ENCODE results near the gene ACTR5. TPM values are rescaled to one million over a fixed set of nuclear protein-coding genes. Genes with fewer than 3 reads are reported as not detected.
A peak's percentile ranks its signal among the peaks of the same experiment; 100 is the strongest.

The ACTR5 gene
- total RNA-seq, 1 experiment from 2014 or later, result 22.2 TPM

GRCh38 chr20:38747495-38748096 is 664 bp upstream of the ACTR5 start:
- DNase-seq, result peak in 1 of 2 experiments; percentile 58
- H3K27me3 ChIP-seq, result no peaks in the 10 kb centered on the region

GRCh38 chr20:38748861-38749149 is 545 bp downstream of the ACTR5 start:
- DNase-seq, result no peak
- H3K27ac ChIP-seq, result peak overlapping the region; percentile 51; the same call in 1 of the 2 replicates
- peaks cover 4% of the 10 kb centered on the region; the same call in 1 of the 2 replicates for H3K4me1 ChIP-seq

More at GRCh38 chr20:38747495-38748096, 664 bp upstream of the ACTR5 start:
- Histone ChIP-seq H3K27ac (no peak overlapping the region), H3K36me3 (0 out of 2 replicates have a peak, but pooled peaks cover 5% of the 10 kb centered on the region), H3K4me3 (peak overlapping the region; percentile 95), H3K4me1 (peaks cover 4% of the 10 kb centered on the region; the same call in 1 of the 2 replicates), H3K9me3 (replicated peaks) (no peaks in the 10 kb centered on the region)

GRCh38 chr20:38751360-38751976 is 3.2 kb downstream of the ACTR5 start:
- peaks cover 17% of the 10 kb centered on the region for H3K4me1 ChIP-seq
- peak in 1 of 2 experiments; percentile 68 for DNase-seq
- H3K9me3 ChIP-seq (replicated peaks), result no peaks in the 10 kb centered on the region
- H3K27ac ChIP-seq, result no peak overlapping the region
- no peak overlapping the region for H3K4me3 ChIP-seq
- peaks cover 18% of the 10 kb centered on the region for H3K36me3 ChIP-seq
- no peaks in the 10 kb centered on the region for H3K27me3 ChIP-seq

More at GRCh38 chr20:38748861-38749149, 545 bp downstream of the ACTR5 start:
- Histone ChIP-seq H3K9me3 (replicated peaks) (no peaks in the 10 kb centered on the region), H3K36me3 (0 out of 2 replicates have a peak, but pooled peaks cover 5% of the 10 kb centered on the region), H3K4me3 (peak overlapping the region; percentile 95), H3K27me3 (no peaks in the 10 kb centered on the region)

- no peak for DNase-seq
- Histone ChIP-seq H3K4me1 (peaks cover 17% of the 10 kb centered on the region), H3K9me3 (replicated peaks) (no peaks in the 10 kb centered on the region), H3K36me3 (peaks cover 23% of the 10 kb centered on the region), H3K27me3 (no peaks in the 10 kb centered on the region), H3K4me3 (no peak overlapping the region), H3K27ac (no peak overlapping the region)
Measured at GRCh38 chr20:38752029-38752428, 3.8 kb downstream of the ACTR5 start.

GRCh38 chr20:38754924-38755323 is 6.7 kb downstream of the ACTR5 start:
- no peak for DNase-seq
- Histone ChIP-seq H3K4me3 (no peak overlapping the region), H3K27ac (no peak overlapping the region), H3K4me1 (peaks cover 14% of the 10 kb centered on the region), H3K27me3 (no peaks in the 10 kb centered on the region), H3K36me3 (peaks cover 35% of the 10 kb centered on the region), H3K9me3 (replicated peaks) (no peaks in the 10 kb centered on the region)

GRCh38 chr20:38755324-38755910 is 7.2 kb downstream of the ACTR5 start:
- H3K36me3 ChIP-seq, result peaks cover 38% of the 10 kb centered on the region
- H3K27me3 ChIP-seq, result no peaks in the 10 kb centered on the region
- H3K4me1 ChIP-seq, result peaks cover 14% of the 10 kb centered on the region
- peak; percentile 90 to 95 for DNase-seq
- peak overlapping the region; percentile 34 for H3K27ac ChIP-seq
- no peak overlapping the region for H3K4me3 ChIP-seq
- H3K9me3 ChIP-seq (replicated peaks), result no peaks in the 10 kb centered on the region

GRCh38 chr20:38757145-38757775 is 9.0 kb downstream of the ACTR5 start:
- H3K36me3 ChIP-seq, result peaks cover 53% of the 10 kb centered on the region

GRCh38 chr20:38759106-38759505 is 10.8 kb downstream of the ACTR5 start:
- peaks cover 19% of the 10 kb centered on the region for H3K4me1 ChIP-seq
- DNase-seq, result no peak
- no peaks in the 10 kb centered on the region for H3K9me3 ChIP-seq (replicated peaks)
- no peaks in the 10 kb centered on the region for H3K27me3 ChIP-seq
- H3K36me3 ChIP-seq, result peaks cover 65% of the 10 kb centered on the region
- H3K27ac ChIP-seq, result no peak overlapping the region
- H3K4me3 ChIP-seq, result no peak overlapping the region

More at GRCh38 chr20:38757145-38757775, 9.0 kb downstream of the ACTR5 start:
- no peak for DNase-seq
- Histone ChIP-seq H3K27ac (no peak overlapping the region), H3K9me3 (replicated peaks) (no peaks in the 10 kb centered on the region), H3K4me1 (peaks cover 14% of the 10 kb centered on the region), H3K4me3 (no peak overlapping the region), H3K27me3 (no peaks in the 10 kb centered on the region)

- Histone ChIP-seq H3K36me3 (peaks cover 67% of the 10 kb centered on the region), H3K4me3 (no peak overlapping the region), H3K9me3 (replicated peaks) (no peaks in the 10 kb centered on the region), H3K4me1 (peaks cover 24% of the 10 kb centered on the region), H3K27ac (no peak overlapping the region), H3K27me3 (no peaks in the 10 kb centered on the region)
- DNase-seq, result no peak
Measured at GRCh38 chr20:38760978-38761377, 12.7 kb downstream of the ACTR5 start.

- Histone ChIP-seq H3K27me3 (no peaks in the 10 kb centered on the region), H3K9me3 (replicated peaks) (no peaks in the 10 kb centered on the region), H3K4me1 (peaks cover 20% of the 10 kb centered on the region), H3K4me3 (no peak overlapping the region), H3K36me3 (peaks cover 66% of the 10 kb centered on the region), H3K27ac (no peak overlapping the region)
- DNase-seq, result no peak
Measured at GRCh38 chr20:38762174-38762573, 13.9 kb downstream of the ACTR5 start.

GRCh38 chr20:38763616-38764015 is 15.4 kb downstream of the ACTR5 start:
- Histone ChIP-seq H3K27me3 (no peaks in the 10 kb centered on the region), H3K27ac (no peak overlapping the region), H3K4me3 (no peak overlapping the region), H3K4me1 (peaks cover 20% of the 10 kb centered on the region), H3K9me3 (replicated peaks) (no peaks in the 10 kb centered on the region), H3K36me3 (peaks cover 68% of the 10 kb centered on the region)
- no peak for DNase-seq

GRCh38 chr20:38764567-38765318 is 16.5 kb downstream of the ACTR5 start:
- Histone ChIP-seq H3K4me3 (no peak overlapping the region), H3K36me3 (peaks cover 69% of the 10 kb centered on the region), H3K27me3 (no peaks in the 10 kb centered on the region), H3K27ac (peak overlapping the region; percentile 6; the same call in 1 of the 2 replicates), H3K4me1 (peaks cover 20% of the 10 kb centered on the region), H3K9me3 (replicated peaks) (no peaks in the 10 kb centered on the region)
- peak; percentile 78 to 83 for DNase-seq

GRCh38 chr20:38766071-38766470 is 17.8 kb downstream of the ACTR5 start:
- no peaks in the 10 kb centered on the region for H3K9me3 ChIP-seq (replicated peaks)
- peaks cover 20% of the 10 kb centered on the region for H3K4me1 ChIP-seq
- H3K27ac ChIP-seq, result no peak overlapping the region
- peaks cover 62% of the 10 kb centered on the region for H3K36me3 ChIP-seq
- DNase-seq, result no peak
- no peak overlapping the region for H3K4me3 ChIP-seq
- no peaks in the 10 kb centered on the region for H3K27me3 ChIP-seq

Measured in SJCRH30 (cell line).